Gastrocnemius medialis (tissue), 4 donors: ENCODE measurements around the gene MRPL4. TPM values are rescaled to one million over a fixed set of nuclear protein-coding genes. Genes with fewer than 3 reads are reported as not detected.
"Not testable (repeated sequence)": the region's sequence is repeated elsewhere in the genome, so short reads cannot be mapped to it uniquely, and the experiment has no call there.

ENCODE experiments used
- ATAC-seq, 2 donors: fragments of 150-250 bp; one replicate each; pipeline ENCODE4 v1.9.1; 2016
- DNase-seq, 2 donors: peaks; one replicate each; pipeline ENCODE4 v3.0.0-alpha.2; 2019
- H3K27ac ChIP-seq, 4 donors: fragments of 200-600 bp; sonication (generic); 1 replicate in 1 of 4; 2 replicates in 3 of 4; pipeline ENCODE4 v1.5.1; 2016 to 2018; ENCODE audit warnings: mild to moderate bottlenecking in 2 of 4, moderate library complexity in 1 of 4
- H3K27me3 ChIP-seq, 3 donors: fragments of 200-600 bp; sonication (generic) in 2 of 3; 1 replicate in 1 of 3; 2 replicates in 2 of 3; pipeline versions ENCODE4 v1.5.1 to v1.6.0; 2016 to 2019; ENCODE audit warnings: mild to moderate bottlenecking in 1 of 3, moderate library complexity in 1 of 3
- H3K36me3 ChIP-seq, 2 donors: fragments of 200-600 bp; sonication (generic) in 1 of 2; one replicate each; pipeline ENCODE4 v1.5.1; 2017 to 2018
- H3K4me1 ChIP-seq, 2 donors: fragments of 200-600 bp; sonication (generic) in 1 of 2; one replicate each; pipeline ENCODE4 v1.5.1; 2016 to 2017; ENCODE audit warnings: mild to moderate bottlenecking in 2 of 2
- H3K4me3 ChIP-seq, 4 donors: fragments of 200-600 bp; sonication (generic) in 3 of 4; 1 replicate in 1 of 4; 2 replicates in 3 of 4; pipeline ENCODE4 v1.5.1; 2016 to 2019; ENCODE audit warnings: mild to moderate bottlenecking in 2 of 4
- H3K9me3 ChIP-seq, 3 donors: fragments of 200-600 bp; sonication (generic) in 2 of 3; 1 replicate in 1 of 3; 2 replicates in 2 of 3; pipeline ENCODE4 v1.5.1; 2016 to 2019
- CTCF ChIP-seq, 5 experiments: fragments of 450-650 bp in 3 of 5; fragments of 200-600 bp in 2 of 5; sonication (generic) in 2 of 5; IDR thresholded peaks in 4 of 5; conservative IDR thresholded peaks in 1 of 5; 1 replicate in 4 of 5; 2 replicates in 1 of 5; pipeline ENCODE4 v1.5.1; 2016 to 2019; ENCODE audit warnings: antibody characterized with exemption in 5 of 5, mild to moderate bottlenecking in 3 of 5, moderate library complexity in 3 of 5
- POLR2A ChIP-seq, 2 donors: fragments of 450-650 bp; IDR thresholded peaks; one replicate each; pipeline ENCODE4 v1.6.1; 2017; ENCODE audit warnings: antibody characterized with exemption in 2 of 2, mild to moderate bottlenecking in 2 of 2, moderate library complexity in 2 of 2
- in situ Hi-C, 4 donors: fragments of 200-750 bp; cut with MboI; loops; one replicate each; pipeline versions ENCODE4 v1.15.0 to v1.8.0; 2017; ENCODE audit warnings: low sequenced_read_pairs in 4 of 4
- intact Hi-C: fragments of 100-400 bp; cut with DNase I; formaldehyde crosslinking; loops from one replicate; pipeline ENCODE4 v1.15.1; 2023; ENCODE audit warnings: low total_unique reads
- total RNA-seq, 4 donors: library from RNA; depleted of rRNA; stranded (reverse); fragments of >200 nt; gene quantifications; one replicate each; pipeline versions ENCODE4 v1.1.0 to v1.2.3, GENCODE V29; 2016

Gene MRPL4
- total RNA-seq, 4 donors from 2014 or later, result 68.3 to 112 (median 84.4) TPM

- ATAC-seq (peak in 1 of 2 donors; percentile 25), DNase-seq (peak; percentile 20 to 38)
- in situ Hi-C loops, result loop anchor here in 2 of 4 donors (25.0 kb wide), 1 partner anchor 294 kb away; the partner anchor contains the start of gene OLFM2 (in 2 of the 2)
- TF ChIP-seq POLR2A (IDR thresholded peaks at IDR 0.05), result peak in 1 of 2 donors; percentile 6
- no peak for TF ChIP-seq CTCF (IDR thresholded peaks at IDR 0.05 in 4 of 5, conservative IDR thresholded peaks at IDR 0.05 in 1 of 5)
- Histone ChIP-seq H3K9me3 (no peaks in the 10 kb centered on the region), H3K4me3 (peak within 1 kb of the TSS; percentile 69 to 87 (median 76)), H3K27ac (peak within 1 kb of the TSS; percentile 70 to 84 (median 79)), H3K36me3 (no peaks in the 10 kb centered on the region), H3K27me3 (peaks cover 8 to 25% (median 19%) of the 10 kb centered on the region in 3 donors), H3K4me1 (peaks cover 3 to 13% of the 10 kb centered on the region in 2 donors)
- intact Hi-C loops, result no loop called here
Observed at GRCh38 chr19:10230861-10231611, 21.0 kb upstream of the MRPL4 start, which contains the start of gene S1PR2. TSS of gene S1PR2 (minus strand) at chr19:10231331. CDS start at chr19:10224905, 6,426 bp downstream.

GRCh38 chr19:10231612-10232228 lies 20.3 kb upstream of the MRPL4 start:
- intact Hi-C loops (no loop called here), in situ Hi-C loops (loop anchor here in 2 of 4 donors (25.0 kb wide), 1 partner anchor 294 kb away; the partner anchor contains the start of gene OLFM2 (in 2 of the 2))
- Histone ChIP-seq H3K4me3 (peak overlapping the region; percentile 69 to 87 (median 76)), H3K36me3 (no peaks in the 10 kb centered on the region), H3K4me1 (peaks cover 3 to 13% of the 10 kb centered on the region in 2 donors), H3K27ac (peak overlapping the region; percentile 70 to 84 (median 79)), H3K27me3 (peaks cover 8 to 25% (median 19%) of the 10 kb centered on the region in 3 donors), H3K9me3 (no peaks in the 10 kb centered on the region)
- TF ChIP-seq CTCF (IDR thresholded peaks at IDR 0.05 in 4 of 5, conservative IDR thresholded peaks at IDR 0.05 in 1 of 5) (no peak), POLR2A (IDR thresholded peaks at IDR 0.05) (no peak)
- DNase-seq (no peak), ATAC-seq (no peak)

GRCh38 chr19:10233946-10234345 lies 18.1 kb upstream of the MRPL4 start:
- Histone ChIP-seq H3K27ac (no peak overlapping the region), H3K27me3 (peaks cover 8 to 19% (median 19%) of the 10 kb centered on the region in 3 donors), H3K36me3 (no peaks in the 10 kb centered on the region), H3K4me1 (peaks cover 3 to 13% of the 10 kb centered on the region in 2 donors), H3K9me3 (no peaks in the 10 kb centered on the region), H3K4me3 (no peak overlapping the region)
- DNase-seq (no peak), ATAC-seq (no peak)
- intact Hi-C loops (no loop called here), in situ Hi-C loops (loop anchor here in 2 of 4 donors (25.0 kb wide), 1 partner anchor 297 kb away; the partner anchor contains the start of gene OLFM2 (in 2 of the 2))
- no peak for TF ChIP-seq CTCF (IDR thresholded peaks at IDR 0.05 in 4 of 5, conservative IDR thresholded peaks at IDR 0.05 in 1 of 5)
- no peak for TF ChIP-seq POLR2A (IDR thresholded peaks at IDR 0.05)

GRCh38 chr19:10235003-10235402 lies 17.0 kb upstream of the MRPL4 start:
- Histone ChIP-seq H3K4me1 (peaks cover 0 to 9% of the 10 kb centered on the region in 2 donors), H3K9me3 (no peaks in the 10 kb centered on the region), H3K27me3 (peaks cover 8 to 14% (median 13%) of the 10 kb centered on the region in 3 donors), H3K36me3 (no peaks in the 10 kb centered on the region), H3K4me3 (no peak overlapping the region), H3K27ac (no peak overlapping the region)
- TF ChIP-seq POLR2A (IDR thresholded peaks at IDR 0.05), result no peak
- TF ChIP-seq CTCF (IDR thresholded peaks at IDR 0.05 in 4 of 5, conservative IDR thresholded peaks at IDR 0.05 in 1 of 5), result no peak
- no peak for ATAC-seq
- intact Hi-C loops, result no loop called here
- in situ Hi-C loops, result loop anchor here in 2 of 4 donors (25.0 kb wide), 1 partner anchor 298 kb away; the partner anchor contains the start of gene OLFM2 (in 2 of the 2)
- DNase-seq, result no peak

- H3K9me3 ChIP-seq, H3K36me3 ChIP-seq, H3K4me3 ChIP-seq, H3K27me3 ChIP-seq, DNase-seq, ATAC-seq, H3K4me1 ChIP-seq, intact Hi-C loops: not testable (repeated sequence)
- H3K27ac ChIP-seq, result peak overlapping the region; percentile 65 to 80 (median 74)
- in situ Hi-C loops, result loop anchor here in 2 of 4 donors (25.0 kb wide), 1 partner anchor 298 kb away; the partner anchor contains the start of gene OLFM2 (in 2 of the 2)
Observed at GRCh38 chr19:10235409-10235808, 16.6 kb upstream of the MRPL4 start.
